Measurements from ENCODE around the gene CLIC1.

DNA sequence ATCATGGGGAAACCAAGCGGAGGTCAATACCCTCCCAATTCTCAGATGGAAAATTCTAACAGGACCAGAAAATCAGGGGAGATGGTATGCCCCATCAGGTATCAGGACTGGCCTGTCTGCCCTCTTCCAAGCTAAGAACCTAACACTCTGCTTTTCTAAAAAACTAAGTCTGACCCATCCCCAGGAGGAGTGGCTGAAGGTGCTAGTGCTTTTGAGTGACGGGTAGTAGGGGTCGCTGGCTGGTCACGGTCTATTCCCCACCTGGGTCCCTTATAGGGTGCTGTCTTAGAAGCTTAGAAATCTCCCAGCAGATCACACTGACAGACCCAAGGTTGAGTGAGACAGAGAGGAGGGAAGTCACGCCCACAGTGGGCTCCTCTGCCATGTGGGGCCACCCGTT lies 42.8 kb downstream of the CLIC1 start:
- TF ChIP-seq, protein P1, sequence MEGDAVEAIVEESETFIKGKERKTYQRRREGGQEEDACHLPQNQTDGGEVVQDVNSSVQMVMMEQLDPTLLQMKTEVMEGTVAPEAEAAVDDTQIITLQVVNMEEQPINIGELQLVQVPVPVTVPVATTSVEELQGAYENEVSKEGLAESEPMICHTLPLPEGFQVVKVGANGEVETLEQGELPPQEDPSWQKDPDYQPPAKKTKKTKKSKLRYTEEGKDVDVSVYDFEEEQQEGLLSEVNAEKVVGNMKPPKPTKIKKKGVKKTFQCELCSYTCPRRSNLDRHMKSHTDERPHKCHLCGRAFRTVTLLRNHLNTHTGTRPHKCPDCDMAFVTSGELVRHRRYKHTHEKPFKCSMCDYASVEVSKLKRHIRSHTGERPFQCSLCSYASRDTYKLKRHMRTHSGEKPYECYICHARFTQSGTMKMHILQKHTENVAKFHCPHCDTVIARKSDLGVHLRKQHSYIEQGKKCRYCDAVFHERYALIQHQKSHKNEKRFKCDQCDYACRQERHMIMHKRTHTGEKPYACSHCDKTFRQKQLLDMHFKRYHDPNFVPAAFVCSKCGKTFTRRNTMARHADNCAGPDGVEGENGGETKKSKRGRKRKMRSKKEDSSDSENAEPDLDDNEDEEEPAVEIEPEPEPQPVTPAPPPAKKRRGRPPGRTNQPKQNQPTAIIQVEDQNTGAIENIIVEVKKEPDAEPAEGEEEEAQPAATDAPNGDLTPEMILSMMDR (IDR thresholded peaks at IDR 0.05) = no peak
- no peak for TF ChIP-seq EP300 (IDR thresholded peaks at IDR 0.05; ENCODE audit: low read depth)
- TF ChIP-seq POLR2A (IDR thresholded peaks at IDR 0.05) = no peak
- no peak for TF ChIP-seq POLR2AphosphoS5 (IDR thresholded peaks at IDR 0.05)

Data from transverse colon (tissue), 4 donors.